NCI-H446 (cell line): ENCODE results near the gene STAU1.
"Not testable (repeated sequence)": the region's sequence is repeated elsewhere in the genome, so short reads cannot be mapped to it uniquely, and the experiment has no call there.

Experiments
- DNase-seq, 2 experiments: peaks; one replicate each; lab custom pipeline; 2025; lab: John Stamatoyannopoulos, UW

STAU1 gene

GRCh38 chr20:49122920-49123319 lies 65.2 kb downstream of the STAU1 start:
- no peak for DNase-seq

- no peak for DNase-seq
Observed at GRCh38 chr20:49119988-49120387, 68.1 kb downstream of the STAU1 start.

- DNase-seq, result no peak
Observed at GRCh38 chr20:49118307-49118706, 69.8 kb downstream of the STAU1 start.

- DNase-seq, result no peak
Observed at GRCh38 chr20:49115564-49115963, 72.6 kb downstream of the STAU1 start.

GRCh38 chr20:49112596-49113274 lies 75.4 kb downstream of the STAU1 start:
- no peak for DNase-seq

GRCh38 chr20:49110767-49111694 lies 77.1 kb downstream of the STAU1 start:
- DNase-seq, result no peak

- DNase-seq, result no peak
Observed at GRCh38 chr20:49106328-49106727, 81.8 kb downstream of the STAU1 start.

DNA sequence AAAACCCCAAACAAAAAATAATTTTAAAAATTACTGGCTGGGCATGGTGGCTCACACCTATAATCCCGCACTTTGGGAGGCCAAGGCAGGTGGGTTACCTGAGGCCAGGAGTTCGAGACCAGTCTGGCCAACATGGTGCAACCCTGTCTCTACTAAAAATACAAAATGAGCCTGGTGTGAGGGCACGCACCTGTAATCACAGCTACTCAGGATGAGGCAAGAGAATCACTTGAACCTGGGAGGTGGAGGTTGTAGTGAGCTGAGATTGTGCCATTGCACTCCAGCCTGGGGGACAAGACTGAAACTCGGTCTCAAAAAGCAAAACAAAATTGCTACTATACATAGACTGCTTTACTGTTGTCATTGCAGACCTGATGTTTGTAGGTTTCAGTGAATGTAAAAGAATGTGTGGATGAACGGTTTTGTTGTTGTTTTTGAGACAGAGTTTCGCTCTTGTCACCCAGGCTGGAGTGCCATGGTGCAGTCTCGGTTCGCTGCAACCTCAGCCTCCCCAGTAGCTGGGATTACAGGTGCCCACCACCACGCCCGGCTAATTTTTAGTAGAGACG lies 83.1 kb downstream of the STAU1 start:
- DNase-seq, result not testable (repeated sequence)

DNA sequence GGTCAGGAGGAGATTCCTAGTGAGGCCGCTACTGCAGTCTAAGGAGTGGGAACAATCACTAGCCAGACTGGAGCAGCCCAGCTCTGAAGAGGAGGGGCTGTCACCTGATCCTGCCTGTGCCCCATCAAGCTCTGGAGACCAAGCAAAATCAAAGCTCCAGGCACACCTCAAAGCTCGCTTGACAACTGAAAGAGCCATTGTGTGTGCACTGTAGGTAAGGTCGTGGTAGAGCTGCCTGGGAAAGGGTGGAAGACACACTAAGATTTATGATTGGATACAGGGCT lies 83.8 kb downstream of the STAU1 start:
- no peak for DNase-seq

- no peak for DNase-seq
Observed at GRCh38 chr20:49103647-49104364, 84.3 kb downstream of the STAU1 start.

GRCh38 chr20:49103019-49103418 lies 85.1 kb downstream of the STAU1 start:
- no peak for DNase-seq

DNA sequence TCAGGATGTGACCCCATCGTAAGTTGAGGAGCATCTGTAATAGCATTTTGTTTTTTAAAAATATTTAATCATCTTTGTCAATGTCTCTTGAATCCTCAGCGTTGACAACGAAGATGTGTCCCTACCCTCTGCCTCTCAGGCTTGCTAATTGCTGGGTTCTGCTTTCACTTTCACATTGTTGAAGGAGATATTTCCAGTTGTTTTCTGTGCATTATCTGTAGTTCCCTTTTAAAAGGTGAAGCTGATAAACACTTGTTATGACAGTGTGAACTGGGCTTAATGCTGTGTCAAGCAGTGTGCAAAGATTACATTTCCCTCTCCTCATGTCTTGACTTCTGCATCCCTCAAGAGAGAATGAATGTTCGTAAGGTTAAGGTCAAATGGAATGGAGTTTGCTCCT lies 87.2 kb downstream of the STAU1 start:
- no peak for DNase-seq

DNA sequence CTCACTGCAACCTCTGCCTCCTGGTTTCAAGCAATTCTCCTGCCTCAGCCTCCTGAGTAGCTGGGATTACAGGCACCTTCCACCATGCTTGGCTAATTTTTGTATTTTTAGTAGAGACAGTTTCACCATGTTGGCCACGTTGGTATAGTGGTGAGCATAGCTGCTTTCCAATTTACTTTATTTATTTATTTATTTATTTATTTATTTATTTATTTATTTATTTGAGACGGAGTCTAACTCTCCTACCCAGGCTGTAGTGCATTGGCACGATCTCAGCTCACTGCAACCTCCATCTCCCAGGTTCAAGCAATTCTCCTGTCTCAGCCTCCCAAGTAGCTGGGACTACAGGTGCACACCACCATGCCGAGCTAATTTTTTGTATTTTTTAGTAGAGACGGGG lies 87.8 kb downstream of the STAU1 start:
- DNase-seq, result not testable (repeated sequence)

DNA sequence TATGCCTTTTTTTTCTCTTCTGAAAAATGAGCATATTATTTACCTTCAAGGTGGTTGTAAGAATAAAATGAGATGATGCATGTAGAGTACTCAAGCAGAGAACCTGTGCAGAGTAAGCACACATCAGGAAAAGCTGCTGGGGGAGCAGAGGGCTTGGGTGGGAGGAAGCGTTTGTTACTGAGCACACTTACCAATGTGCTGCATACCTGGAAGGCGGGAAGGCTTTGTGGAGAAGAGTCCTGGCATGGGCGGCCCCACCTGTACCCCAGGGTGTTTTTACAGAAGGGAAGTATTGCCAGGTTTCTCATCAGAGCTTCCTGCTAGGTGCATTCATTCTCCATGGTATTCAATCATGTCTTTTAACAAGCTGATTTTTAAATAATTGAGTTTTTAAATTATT lies 89.1 kb downstream of the STAU1 start:
- DNase-seq, result no peak

GRCh38 chr20:49098136-49098535 lies 90.0 kb downstream of the STAU1 start:
- no peak for DNase-seq

DNA sequence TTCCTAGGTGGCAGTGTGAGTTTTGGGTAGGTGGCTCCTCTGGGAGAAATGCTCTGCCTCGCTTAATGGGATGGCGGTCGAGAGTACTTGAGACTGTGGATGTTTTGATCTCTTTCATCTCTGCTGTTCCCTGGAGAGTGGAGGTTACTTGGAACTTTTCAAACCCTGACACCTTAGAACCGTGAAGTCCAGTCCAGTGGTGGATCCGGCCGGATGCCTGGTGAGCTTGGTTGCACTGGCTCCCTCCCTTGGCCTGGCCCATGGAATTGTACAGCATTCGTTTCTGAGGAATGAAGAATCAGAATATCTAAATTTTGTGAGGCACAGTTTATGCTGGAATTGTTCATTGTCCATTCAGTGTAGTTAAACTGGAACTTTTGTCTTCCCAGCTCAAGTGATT lies 91.0 kb downstream of the STAU1 start:
- DNase-seq, result no peak

GRCh38 chr20:49096203-49096730 lies 91.9 kb downstream of the STAU1 start:
- no peak for DNase-seq

DNA sequence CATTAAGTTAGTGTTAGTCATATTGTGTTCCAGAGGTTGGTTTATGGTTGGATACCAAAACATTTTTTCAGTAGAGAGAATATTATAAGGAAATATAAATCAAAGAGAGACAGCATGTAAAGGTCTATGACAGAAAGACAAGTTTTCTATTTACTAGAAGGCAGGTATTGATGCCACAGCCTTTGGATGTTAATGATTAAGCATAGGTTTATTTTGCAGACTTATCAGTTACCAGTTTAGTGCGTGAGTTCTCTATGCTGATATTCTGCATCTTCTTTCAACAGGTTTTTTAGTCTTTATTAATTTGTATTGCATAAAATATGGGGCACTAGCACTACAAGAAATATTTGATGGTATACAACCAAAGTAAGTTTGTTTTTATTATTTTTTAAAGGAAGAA lies 96.4 kb downstream of the STAU1 start:
- DNase-seq, result no peak

DNA sequence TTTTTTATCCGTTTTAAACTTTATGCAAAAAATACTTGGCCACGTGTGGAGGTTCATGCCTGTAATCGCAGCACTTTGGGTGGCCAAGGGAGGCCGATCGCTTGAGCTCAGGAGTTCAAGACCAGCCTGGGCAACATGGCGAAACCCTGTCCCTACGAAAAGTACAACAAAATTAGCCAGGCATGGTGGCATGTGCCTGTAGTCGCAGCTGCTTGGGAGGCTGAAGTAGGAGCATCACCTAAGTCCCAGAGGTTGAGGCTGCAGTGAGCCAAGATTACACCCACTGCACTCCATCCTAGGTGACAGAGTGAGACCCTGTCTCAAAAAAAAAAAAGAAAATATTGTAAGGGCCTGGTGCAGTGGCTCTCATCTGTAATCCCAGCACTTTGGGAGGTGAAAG lies 97.0 kb downstream of the STAU1 start:
- no peak for DNase-seq

DNA sequence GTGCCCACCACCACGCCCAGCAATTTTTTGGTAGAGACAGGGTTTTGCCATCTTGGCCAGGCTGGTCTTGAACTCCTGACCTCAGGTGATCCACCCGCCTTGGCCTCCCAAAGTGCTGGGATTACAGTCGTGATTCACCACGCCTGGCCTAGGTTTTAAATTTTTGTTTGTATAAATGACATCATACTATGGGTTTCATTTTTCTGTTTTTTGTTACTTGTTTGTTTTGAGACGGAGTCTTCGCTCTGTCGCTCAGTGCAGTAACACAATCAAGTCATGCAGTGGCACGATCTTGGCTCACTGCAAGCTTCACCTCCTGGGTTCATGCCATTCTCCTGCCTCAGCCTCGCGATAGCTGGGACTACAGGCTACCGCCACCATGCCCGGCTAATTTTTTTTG lies 105.8 kb downstream of the STAU1 start:
- DNase-seq, result not testable (repeated sequence)

- no peak for DNase-seq
Observed at GRCh38 chr20:49078310-49078709, 109.8 kb downstream of the STAU1 start.

GRCh38 chr20:49074521-49074920 lies 113.6 kb downstream of the STAU1 start:
- DNase-seq, result no peak
